ENCODE results near the gene THSD4.
"Not testable (repeated sequence)": the region's sequence is repeated elsewhere in the genome, so short reads cannot be mapped to it uniquely, and the experiment has no call there.

The THSD4 gene

GRCh38 chr15:71212146-71212545 lies 96.9 kb downstream of the THSD4 start:
- peaks cover 0 to 11% (median 4%) of the 10 kb centered on the region in 5 donors for H3K27me3 ChIP-seq (ENCODE audit: control insufficient read depth in 5 of 5, insufficient read depth in 4 of 5, low read length in 5 of 5)
- H3K9me3 ChIP-seq (ENCODE audit: control insufficient read depth in 5 of 5, low read length in 5 of 5), result no peaks in the 10 kb centered on the region
- no peak overlapping the region for H3K9ac ChIP-seq (ENCODE audit: low read length in 5 of 5)
- H3K36me3 ChIP-seq (ENCODE audit: control insufficient read depth in 5 of 5, insufficient read depth in 5 of 5, low read length in 5 of 5), result no peaks in the 10 kb centered on the region
- H3K27ac ChIP-seq (ENCODE audit: low read depth, low read length), result no peak overlapping the region
- no peaks in the 10 kb centered on the region for H3K4me1 ChIP-seq (ENCODE audit: control insufficient read depth in 5 of 5, insufficient read depth in 5 of 5, low read length in 5 of 5)
- peak overlapping the region in 1 of 5 donors; percentile 11 for H3K4me3 ChIP-seq (ENCODE audit: low read depth in 1 of 5, low read length in 5 of 5)

GRCh38 chr15:71213943-71214342 lies 98.7 kb downstream of the THSD4 start:
- not testable (repeated sequence) for H3K4me3 ChIP-seq (ENCODE audit: low read depth in 1 of 5, low read length in 5 of 5); H3K9me3 ChIP-seq (ENCODE audit: control insufficient read depth in 5 of 5, low read length in 5 of 5)
- H3K27me3 ChIP-seq (ENCODE audit: control insufficient read depth in 5 of 5, insufficient read depth in 4 of 5, low read length in 5 of 5), result peaks cover 0 to 11% (median 4%) of the 10 kb centered on the region in 5 donors

GRCh38 chr15:71215126-71215894 lies 100.0 kb downstream of the THSD4 start:
- H3K4me1 ChIP-seq (ENCODE audit: control insufficient read depth in 5 of 5, insufficient read depth in 5 of 5, low read length in 5 of 5), result peaks cover 0 to 3% (median 0%) of the 10 kb centered on the region in 5 donors
- H3K27ac ChIP-seq (ENCODE audit: low read depth, low read length), result no peak overlapping the region
- peaks cover 0 to 11% (median 4%) of the 10 kb centered on the region in 5 donors for H3K27me3 ChIP-seq (ENCODE audit: control insufficient read depth in 5 of 5, insufficient read depth in 4 of 5, low read length in 5 of 5)
- H3K9ac ChIP-seq (ENCODE audit: low read length in 5 of 5), result no peak overlapping the region
- no peaks in the 10 kb centered on the region for H3K9me3 ChIP-seq (ENCODE audit: control insufficient read depth in 5 of 5, low read length in 5 of 5)
- H3K4me3 ChIP-seq (ENCODE audit: low read depth in 1 of 5, low read length in 5 of 5), result no peak overlapping the region
- no peaks in the 10 kb centered on the region for H3K36me3 ChIP-seq (ENCODE audit: control insufficient read depth in 5 of 5, insufficient read depth in 5 of 5, low read length in 5 of 5)

More at GRCh38 chr15:71213943-71214342, 98.7 kb downstream of the THSD4 start:
- H3K4me1 ChIP-seq (ENCODE audit: control insufficient read depth in 5 of 5, insufficient read depth in 5 of 5, low read length in 5 of 5); H3K27ac ChIP-seq (ENCODE audit: low read depth, low read length); H3K36me3 ChIP-seq (ENCODE audit: control insufficient read depth in 5 of 5, insufficient read depth in 5 of 5, low read length in 5 of 5); H3K9ac ChIP-seq (ENCODE audit: low read length in 5 of 5): not testable (repeated sequence)

- Histone ChIP-seq H3K27me3 (ENCODE audit: control insufficient read depth in 5 of 5, insufficient read depth in 4 of 5, low read length in 5 of 5) (peaks cover 0 to 11% (median 5%) of the 10 kb centered on the region in 5 donors), H3K27ac (ENCODE audit: low read depth, low read length) (no peak overlapping the region), H3K36me3 (ENCODE audit: control insufficient read depth in 5 of 5, insufficient read depth in 5 of 5, low read length in 5 of 5) (no peaks in the 10 kb centered on the region), H3K9ac (ENCODE audit: low read length in 5 of 5) (no peak overlapping the region), H3K4me3 (ENCODE audit: low read depth in 1 of 5, low read length in 5 of 5) (no peak overlapping the region), H3K9me3 (ENCODE audit: control insufficient read depth in 5 of 5, low read length in 5 of 5) (no peaks in the 10 kb centered on the region), H3K4me1 (ENCODE audit: control insufficient read depth in 5 of 5, insufficient read depth in 5 of 5, low read length in 5 of 5) (peaks cover 0 to 3% (median 0%) of the 10 kb centered on the region in 5 donors)
These were observed 103.1 kb downstream of the THSD4 start for GRCh38 chr15:71218272-71218805.

GRCh38 chr15:71219101-71219500 lies 103.8 kb downstream of the THSD4 start:
- no peak overlapping the region for H3K4me3 ChIP-seq (ENCODE audit: low read depth in 1 of 5, low read length in 5 of 5)
- no peaks in the 10 kb centered on the region for H3K36me3 ChIP-seq (ENCODE audit: control insufficient read depth in 5 of 5, insufficient read depth in 5 of 5, low read length in 5 of 5)
- H3K9me3 ChIP-seq (ENCODE audit: control insufficient read depth in 5 of 5, low read length in 5 of 5), result no peaks in the 10 kb centered on the region
- H3K4me1 ChIP-seq (ENCODE audit: control insufficient read depth in 5 of 5, insufficient read depth in 5 of 5, low read length in 5 of 5), result peaks cover 0 to 3% (median 0%) of the 10 kb centered on the region in 5 donors
- H3K27me3 ChIP-seq (ENCODE audit: control insufficient read depth in 5 of 5, insufficient read depth in 4 of 5, low read length in 5 of 5), result peaks cover 0 to 11% (median 5%) of the 10 kb centered on the region in 5 donors
- no peak overlapping the region for H3K27ac ChIP-seq (ENCODE audit: low read depth, low read length)
- no peak overlapping the region for H3K9ac ChIP-seq (ENCODE audit: low read length in 5 of 5)

- Histone ChIP-seq H3K9ac (ENCODE audit: low read length in 5 of 5) (no peak overlapping the region), H3K36me3 (ENCODE audit: control insufficient read depth in 5 of 5, insufficient read depth in 5 of 5, low read length in 5 of 5) (no peaks in the 10 kb centered on the region), H3K4me3 (ENCODE audit: low read depth in 1 of 5, low read length in 5 of 5) (no peak overlapping the region), H3K4me1 (ENCODE audit: control insufficient read depth in 5 of 5, insufficient read depth in 5 of 5, low read length in 5 of 5) (peaks cover 0 to 3% (median 0%) of the 10 kb centered on the region in 5 donors), H3K27ac (ENCODE audit: low read depth, low read length) (no peak overlapping the region), H3K27me3 (ENCODE audit: control insufficient read depth in 5 of 5, insufficient read depth in 4 of 5, low read length in 5 of 5) (peaks cover 0 to 11% (median 4%) of the 10 kb centered on the region in 5 donors), H3K9me3 (ENCODE audit: control insufficient read depth in 5 of 5, low read length in 5 of 5) (no peaks in the 10 kb centered on the region)
These were observed 104.4 kb downstream of the THSD4 start for GRCh38 chr15:71219645-71220044.

GRCh38 chr15:71220828-71221227 lies 105.6 kb downstream of the THSD4 start:
- Histone ChIP-seq H3K27me3 (ENCODE audit: control insufficient read depth in 5 of 5, insufficient read depth in 4 of 5, low read length in 5 of 5) (peaks cover 0 to 7% (median 3%) of the 10 kb centered on the region in 5 donors), H3K9me3 (ENCODE audit: control insufficient read depth in 5 of 5, low read length in 5 of 5) (no peaks in the 10 kb centered on the region), H3K27ac (ENCODE audit: low read depth, low read length) (no peak overlapping the region), H3K9ac (ENCODE audit: low read length in 5 of 5) (no peak overlapping the region), H3K4me1 (ENCODE audit: control insufficient read depth in 5 of 5, insufficient read depth in 5 of 5, low read length in 5 of 5) (peaks cover 0 to 3% (median 0%) of the 10 kb centered on the region in 5 donors), H3K36me3 (ENCODE audit: control insufficient read depth in 5 of 5, insufficient read depth in 5 of 5, low read length in 5 of 5) (no peaks in the 10 kb centered on the region), H3K4me3 (ENCODE audit: low read depth in 1 of 5, low read length in 5 of 5) (no peak overlapping the region)

- Histone ChIP-seq H3K9me3 (ENCODE audit: control insufficient read depth in 5 of 5, low read length in 5 of 5) (no peaks in the 10 kb centered on the region), H3K27me3 (ENCODE audit: control insufficient read depth in 5 of 5, insufficient read depth in 4 of 5, low read length in 5 of 5) (peaks cover 0 to 3% (median 2%) of the 10 kb centered on the region in 5 donors), H3K36me3 (ENCODE audit: control insufficient read depth in 5 of 5, insufficient read depth in 5 of 5, low read length in 5 of 5) (no peaks in the 10 kb centered on the region), H3K9ac (ENCODE audit: low read length in 5 of 5) (no peak overlapping the region), H3K4me3 (ENCODE audit: low read depth in 1 of 5, low read length in 5 of 5) (no peak overlapping the region), H3K4me1 (ENCODE audit: control insufficient read depth in 5 of 5, insufficient read depth in 5 of 5, low read length in 5 of 5) (peaks cover 0 to 3% (median 0%) of the 10 kb centered on the region in 5 donors), H3K27ac (ENCODE audit: low read depth, low read length) (no peak overlapping the region)
These were observed 106.1 kb downstream of the THSD4 start for GRCh38 chr15:71221417-71221816.

- Histone ChIP-seq H3K4me3 (ENCODE audit: low read depth in 1 of 5, low read length in 5 of 5) (no peak overlapping the region), H3K9ac (ENCODE audit: low read length in 5 of 5) (no peak overlapping the region), H3K9me3 (ENCODE audit: control insufficient read depth in 5 of 5, low read length in 5 of 5) (no peaks in the 10 kb centered on the region), H3K27me3 (ENCODE audit: control insufficient read depth in 5 of 5, insufficient read depth in 4 of 5, low read length in 5 of 5) (peaks cover 0 to 3% (median 0%) of the 10 kb centered on the region in 5 donors), H3K4me1 (ENCODE audit: control insufficient read depth in 5 of 5, insufficient read depth in 5 of 5, low read length in 5 of 5) (peaks cover 0 to 3% (median 0%) of the 10 kb centered on the region in 5 donors), H3K27ac (ENCODE audit: low read depth, low read length) (no peak overlapping the region), H3K36me3 (ENCODE audit: control insufficient read depth in 5 of 5, insufficient read depth in 5 of 5, low read length in 5 of 5) (no peaks in the 10 kb centered on the region)
These were observed 108.2 kb downstream of the THSD4 start for GRCh38 chr15:71223516-71223915.

- no peak overlapping the region for H3K4me3 ChIP-seq (ENCODE audit: low read depth in 1 of 5, low read length in 5 of 5)
- H3K27ac ChIP-seq (ENCODE audit: low read depth, low read length), result no peak overlapping the region
- peaks cover 0 to 3% (median 0%) of the 10 kb centered on the region in 5 donors for H3K27me3 ChIP-seq (ENCODE audit: control insufficient read depth in 5 of 5, insufficient read depth in 4 of 5, low read length in 5 of 5)
- no peaks in the 10 kb centered on the region for H3K36me3 ChIP-seq (ENCODE audit: control insufficient read depth in 5 of 5, insufficient read depth in 5 of 5, low read length in 5 of 5)
- no peaks in the 10 kb centered on the region for H3K9me3 ChIP-seq (ENCODE audit: control insufficient read depth in 5 of 5, low read length in 5 of 5)
- H3K9ac ChIP-seq (ENCODE audit: low read length in 5 of 5), result no peak overlapping the region
- H3K4me1 ChIP-seq (ENCODE audit: control insufficient read depth in 5 of 5, insufficient read depth in 5 of 5, low read length in 5 of 5), result peaks cover 0 to 3% (median 0%) of the 10 kb centered on the region in 5 donors
These were observed 108.8 kb downstream of the THSD4 start for GRCh38 chr15:71224024-71224423.
